ENCODE results near the gene GNG4.

The GNG4 gene

GRCh38 chr1:235502601-235503402 is 146.8 kb downstream of the GNG4 start:
- in situ Hi-C loops (cut with HindIII; ENCODE audit: low sequenced_read_pairs), result no loop called here
- no peak for TF ChIP-seq CTCF (IDR thresholded peaks at IDR 0.05; ENCODE audit: low read depth, low read length, missing control alignments)
- peak overlapping the region; percentile 78 for H3K4me3 ChIP-seq (ENCODE audit: low read depth, low read length)
- no peak for DNase-seq (ENCODE audit: low read depth)

- no peak for DNase-seq (ENCODE audit: low read depth)
- no peak for TF ChIP-seq CTCF (IDR thresholded peaks at IDR 0.05; ENCODE audit: low read depth, low read length, missing control alignments)
- in situ Hi-C loops (cut with HindIII; ENCODE audit: low sequenced_read_pairs), result no loop called here
- no peak overlapping the region for H3K4me3 ChIP-seq (ENCODE audit: low read depth, low read length)
Observed at GRCh38 chr1:235500971-235501540, 148.5 kb downstream of the GNG4 start.

Measured in astrocyte of the cerebellum (primary cell).